Kidney glomerular epithelial cell (primary cell): ENCODE data around the gene MAPT.
A peak's percentile ranks its signal among the peaks of the same experiment; 100 is the strongest.
"Not testable (repeated sequence)": the region's sequence is repeated elsewhere in the genome, so short reads cannot be mapped to it uniquely, and the experiment has no call there.

Experiments used
- DNase-seq: peaks from one replicate; lab custom pipeline; 2025; lab: John Stamatoyannopoulos, UW

Gene MAPT

DNA sequence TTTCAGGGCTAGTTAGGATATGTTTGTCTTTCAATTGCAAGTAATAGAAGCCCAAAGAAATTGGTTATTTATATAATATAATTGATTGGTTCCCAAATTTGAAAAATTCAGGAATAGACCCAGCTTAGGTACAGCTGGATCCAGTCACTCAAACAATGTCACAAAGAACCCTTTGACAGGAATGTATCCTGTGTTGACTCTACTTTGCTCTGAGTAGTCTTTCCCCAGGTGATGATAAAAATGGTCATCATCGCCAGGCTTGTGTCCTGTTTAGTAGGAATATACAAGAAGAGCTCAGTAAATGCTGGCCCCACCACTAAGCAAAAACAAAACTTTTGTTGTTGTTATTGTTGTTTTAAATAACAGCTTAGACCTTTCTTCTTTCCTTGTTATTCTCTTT is 35.0 kb downstream of the MAPT start:
- DNase-seq, result no peak

DNA sequence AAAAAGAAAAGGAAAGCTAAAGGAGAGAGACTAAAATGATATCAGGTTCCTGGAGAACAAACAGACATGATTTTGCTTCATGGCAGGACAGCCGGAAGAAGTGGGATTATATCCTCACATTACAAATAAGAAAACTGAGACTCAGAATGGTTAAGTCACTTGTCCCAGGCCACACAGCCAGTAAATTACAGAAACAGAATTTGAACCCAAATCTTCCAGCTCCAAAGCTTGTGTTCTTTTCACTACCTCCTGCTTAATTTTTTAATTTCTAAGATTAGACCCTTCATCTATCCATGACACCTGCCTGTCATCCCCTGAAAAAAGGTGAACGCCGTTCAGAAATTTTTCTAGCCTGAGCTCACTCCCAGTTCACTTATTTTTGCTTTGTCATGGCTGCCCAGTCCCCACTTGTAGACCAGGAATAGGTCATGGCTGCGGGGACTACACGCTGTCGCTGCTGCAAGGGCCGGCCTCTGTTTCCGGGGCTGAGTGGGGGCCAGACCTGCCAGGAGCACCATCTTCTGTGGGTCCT is 36.1 kb downstream of the MAPT start:
- DNase-seq, result no peak

DNA sequence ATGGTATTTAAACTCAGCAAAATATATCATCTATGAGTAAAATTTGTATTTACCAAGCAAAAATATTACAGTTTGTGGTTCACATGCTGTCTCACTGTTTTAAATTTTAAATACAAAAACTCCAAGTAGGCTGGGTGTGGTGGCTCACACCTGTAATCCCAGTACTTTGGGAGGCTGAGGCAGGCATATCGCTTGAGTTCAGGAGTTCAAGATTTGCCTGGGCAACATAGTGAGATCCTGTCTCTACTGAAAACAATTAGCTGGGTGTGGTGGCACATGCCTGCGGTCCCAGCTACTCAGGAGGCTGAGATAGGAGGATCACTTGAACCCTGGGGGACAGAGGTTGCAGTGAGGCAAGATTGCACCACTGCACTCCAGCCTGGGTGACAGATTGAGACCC is 37.3 kb downstream of the MAPT start:
- no peak for DNase-seq

DNA sequence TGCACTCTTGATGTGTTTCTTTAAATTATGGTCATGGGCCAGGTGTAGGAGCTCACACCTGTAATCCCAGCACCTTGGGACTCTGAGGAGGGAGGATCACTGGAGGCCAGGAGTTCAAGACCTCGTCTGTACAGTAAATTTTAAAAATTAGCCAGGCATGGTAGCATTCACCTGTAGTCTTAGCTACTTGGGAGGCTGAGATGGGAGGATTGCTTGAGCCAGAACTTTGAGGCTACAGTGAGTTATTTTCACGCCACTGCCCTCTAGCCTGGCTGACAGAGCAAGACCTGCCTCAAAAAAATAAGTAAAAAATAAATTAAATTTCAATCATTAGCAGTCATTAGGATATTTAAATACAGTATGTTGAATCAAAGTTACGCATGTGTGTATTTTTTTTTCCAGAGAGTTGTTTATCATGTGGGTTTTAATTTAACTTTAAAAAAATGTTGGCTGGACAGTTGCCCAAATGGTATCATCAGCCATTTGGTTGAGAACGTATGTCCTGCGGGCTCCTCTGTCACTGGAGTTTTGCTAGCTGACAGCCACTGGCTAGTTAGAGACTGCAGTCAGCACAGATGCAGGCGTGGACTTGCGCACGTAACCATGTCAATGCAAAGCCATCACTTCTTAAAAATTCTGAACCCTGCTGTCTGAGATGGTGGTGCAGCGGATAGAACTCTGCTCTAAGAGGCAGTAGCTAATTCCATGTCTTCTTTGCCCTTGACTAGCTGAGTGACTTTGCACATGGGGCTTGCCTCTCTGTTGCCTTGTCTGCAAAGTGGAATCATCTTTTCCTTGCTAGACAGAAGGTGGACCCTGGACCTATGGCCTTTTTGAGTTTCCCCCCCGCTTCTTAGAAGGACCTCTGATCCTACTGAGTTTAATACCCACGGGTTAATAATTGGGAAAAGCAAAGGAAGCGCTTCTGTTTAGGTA is 40.0 kb downstream of the MAPT start:
- no peak for DNase-seq

DNA sequence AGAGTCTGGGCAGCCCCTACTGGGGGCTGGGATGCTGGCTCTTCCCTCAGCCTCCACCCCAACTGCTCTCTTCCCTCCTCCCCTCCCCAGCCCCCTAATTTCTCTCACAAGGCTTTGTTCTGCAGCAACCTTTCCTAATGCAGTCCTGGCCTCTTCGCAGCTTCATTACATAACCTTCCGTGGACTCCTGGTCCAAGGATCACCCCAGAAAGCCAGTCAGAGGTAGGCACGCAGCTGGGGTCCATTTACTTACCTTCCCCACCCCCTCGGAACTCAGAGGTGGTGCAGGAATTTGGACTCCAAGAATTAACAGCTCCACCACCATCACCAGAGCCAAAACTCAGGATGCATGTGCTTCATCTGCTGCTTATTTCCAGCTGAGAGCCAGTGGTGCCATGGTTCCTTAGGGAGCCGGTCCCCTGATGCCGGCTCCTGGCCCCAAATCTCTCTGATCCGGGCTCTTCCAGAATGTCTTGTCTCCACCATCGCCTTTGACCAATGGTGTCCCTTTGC is 40.9 kb downstream of the MAPT start:
- no peak for DNase-seq

DNA sequence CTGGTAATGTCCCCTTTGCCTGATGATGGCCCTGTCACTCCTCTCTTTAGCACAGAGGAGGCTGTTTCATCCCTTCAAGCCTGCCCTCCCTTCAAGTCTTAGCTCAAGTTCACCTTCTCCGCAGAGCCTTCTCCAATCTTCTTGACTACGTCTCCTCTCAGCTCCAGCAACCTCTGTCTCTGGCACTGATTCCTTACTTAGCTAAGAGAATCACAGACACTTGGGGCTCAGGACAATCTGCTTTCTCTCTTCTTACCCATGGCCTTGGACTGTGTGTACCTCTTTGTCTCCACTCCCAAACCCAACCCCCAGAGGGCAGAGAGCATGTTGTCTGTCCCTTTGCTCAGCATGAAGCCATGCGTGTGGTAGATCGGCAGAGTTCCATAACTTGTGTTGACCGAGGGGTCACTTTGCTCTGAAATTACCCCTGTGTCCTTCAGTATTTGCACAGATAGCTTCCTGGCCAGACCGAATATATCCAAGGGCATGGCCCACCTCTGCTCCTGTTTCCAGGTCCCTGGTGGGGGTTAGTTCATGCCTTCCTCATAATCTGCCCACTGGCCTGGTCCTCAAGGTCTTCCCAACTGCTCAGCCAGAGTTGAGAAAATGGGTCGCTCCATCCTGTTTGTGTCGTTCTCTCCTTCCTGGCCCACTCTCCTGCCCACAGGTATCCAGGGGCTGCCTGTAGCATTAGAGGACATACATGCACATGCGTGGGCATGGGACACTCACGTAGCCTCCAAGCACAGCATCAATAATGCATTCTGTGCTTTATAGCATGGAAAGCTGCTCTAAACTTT is 41.6 kb downstream of the MAPT start:
- no peak for DNase-seq

DNA sequence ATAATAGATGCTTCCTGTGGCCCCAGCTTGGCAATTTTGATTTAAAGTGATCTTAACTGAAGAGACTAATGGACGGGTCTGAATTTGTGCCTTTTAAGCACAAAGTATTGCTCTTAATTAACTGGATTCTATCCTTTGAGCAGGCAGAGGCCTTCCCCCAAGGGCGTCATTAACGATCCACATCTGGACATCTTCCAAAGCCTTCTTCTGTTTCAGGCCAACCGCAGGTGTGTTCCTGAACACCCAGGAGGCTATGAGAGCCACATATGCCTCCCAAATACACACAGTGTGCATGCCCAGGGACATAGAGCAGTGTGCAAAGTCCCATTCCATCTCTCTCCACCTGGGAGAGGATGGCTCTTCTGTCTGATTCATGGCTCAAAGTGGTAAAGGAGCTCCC is 42.3 kb downstream of the MAPT start:
- DNase-seq, result no peak

DNA sequence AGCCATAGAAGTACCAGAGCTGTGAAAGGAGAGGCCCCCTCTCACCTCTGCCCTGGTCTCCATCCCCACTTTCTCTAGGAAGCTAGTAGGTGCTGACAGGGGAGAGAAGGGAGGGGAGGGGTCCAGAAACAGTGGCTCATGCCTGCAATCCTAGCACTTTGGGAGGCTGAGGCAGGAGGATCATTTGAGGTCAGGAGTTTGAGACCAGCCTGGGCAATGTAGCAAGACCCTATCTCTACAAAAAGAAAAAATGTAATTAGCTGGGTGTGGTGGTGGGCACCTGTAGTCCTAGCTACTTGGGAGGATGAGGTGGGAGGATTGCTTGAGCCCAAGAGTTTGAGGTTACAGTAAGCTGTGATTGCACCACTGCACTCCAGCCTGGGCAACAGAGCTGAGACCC is 42.8 kb downstream of the MAPT start:
- DNase-seq, result not testable (repeated sequence)

DNA sequence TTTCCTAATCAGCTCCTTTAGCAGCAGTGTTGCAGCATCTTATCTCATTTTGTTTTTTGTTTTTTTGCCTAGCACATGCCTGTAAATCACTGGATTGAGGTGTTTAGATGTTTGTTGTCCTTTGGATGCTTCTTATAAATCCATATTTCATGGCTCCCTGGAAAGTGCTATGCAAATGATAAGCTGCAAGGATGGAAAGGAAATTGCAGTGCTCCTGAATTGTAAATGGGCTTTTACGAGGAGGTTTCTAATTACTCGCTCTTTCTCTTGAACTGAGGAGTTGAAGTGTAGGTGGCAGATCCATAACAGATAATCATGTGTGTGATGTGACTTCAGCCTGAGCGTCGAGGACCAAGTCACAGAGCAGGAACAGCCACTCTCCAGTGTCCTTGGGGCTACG is 45.0 kb downstream of the MAPT start:
- DNase-seq, result no peak

DNA sequence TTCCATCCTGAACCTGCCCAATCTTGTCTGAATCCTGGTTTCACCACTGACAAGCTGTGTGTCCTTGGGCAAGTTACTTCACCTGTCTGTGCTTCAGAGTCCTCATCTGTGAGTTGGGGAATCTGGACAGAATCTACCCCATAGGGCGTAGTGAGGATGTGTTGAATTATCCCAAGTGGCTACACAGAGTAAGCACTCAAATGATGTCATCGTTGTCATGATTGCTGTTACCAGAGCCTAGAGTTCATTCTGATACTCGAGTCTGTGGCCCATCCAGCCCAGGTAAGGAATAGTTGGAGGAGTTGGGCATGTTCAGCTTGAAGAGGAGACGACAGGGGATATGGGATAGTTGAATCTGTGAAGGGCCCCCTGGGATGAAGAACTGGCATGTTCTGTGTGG is 45.9 kb downstream of the MAPT start:
- DNase-seq, result no peak

DNA sequence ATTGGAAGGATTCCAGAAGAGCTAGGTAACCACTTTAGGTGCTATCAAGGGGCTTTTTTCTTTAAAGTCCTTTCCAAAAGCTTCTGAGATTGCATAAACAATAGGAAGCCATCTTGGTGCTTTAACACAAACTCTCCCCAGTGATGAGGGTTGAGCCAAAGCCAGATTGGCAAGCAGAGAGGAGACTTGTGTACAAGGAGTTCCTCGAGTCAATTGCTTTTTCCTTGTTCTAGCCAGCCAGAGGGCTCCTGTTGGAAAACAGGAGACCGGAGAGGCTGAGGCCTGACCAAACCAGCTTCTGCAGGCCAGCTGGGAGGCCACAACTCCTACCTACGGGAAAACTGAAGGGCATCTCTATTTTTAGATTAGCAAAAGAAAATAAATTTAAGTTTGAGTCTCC is 46.5 kb downstream of the MAPT start:
- DNase-seq, result no peak

DNA sequence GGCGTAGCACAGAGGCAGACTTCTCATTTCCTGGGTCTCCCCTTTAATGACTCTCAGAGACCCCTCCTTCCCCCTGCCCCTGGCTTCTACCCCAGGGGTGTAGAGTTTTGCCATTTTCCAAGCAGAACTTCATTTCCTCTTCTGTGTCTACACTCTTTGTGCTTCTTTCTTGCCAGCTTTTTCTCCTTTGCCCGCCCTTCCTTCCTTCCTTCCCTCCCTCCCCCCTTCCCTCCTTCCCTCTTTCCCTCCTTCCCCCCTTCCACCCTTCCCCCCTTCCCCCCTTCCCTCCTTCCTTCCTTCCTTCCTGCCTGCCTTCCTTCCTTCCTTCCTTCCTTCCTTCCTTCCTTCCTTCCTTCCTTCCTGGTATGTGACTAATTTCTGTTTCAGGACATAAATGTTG is 47.0 kb downstream of the MAPT start:
- DNase-seq, result no peak

DNA sequence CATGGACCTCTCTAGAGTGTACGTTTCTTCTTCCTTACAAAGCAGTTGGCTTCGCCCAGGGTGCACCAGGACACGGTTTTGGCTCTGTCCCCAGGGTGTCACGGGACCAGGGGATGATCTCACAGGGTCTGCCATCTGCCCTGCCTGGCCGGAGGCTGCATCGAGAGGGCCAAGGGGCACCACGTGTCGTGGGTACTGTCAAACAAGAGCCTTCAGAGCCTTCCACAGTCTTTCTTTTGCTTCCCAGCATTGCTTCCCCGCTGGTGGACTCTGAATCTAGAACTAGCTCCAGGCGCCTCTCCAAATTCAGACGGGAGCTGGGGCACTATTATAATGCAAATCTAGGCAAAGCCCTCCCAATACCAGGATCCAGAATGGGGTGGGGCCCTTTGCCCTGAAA is 47.9 kb downstream of the MAPT start:
- DNase-seq, result no peak

DNA sequence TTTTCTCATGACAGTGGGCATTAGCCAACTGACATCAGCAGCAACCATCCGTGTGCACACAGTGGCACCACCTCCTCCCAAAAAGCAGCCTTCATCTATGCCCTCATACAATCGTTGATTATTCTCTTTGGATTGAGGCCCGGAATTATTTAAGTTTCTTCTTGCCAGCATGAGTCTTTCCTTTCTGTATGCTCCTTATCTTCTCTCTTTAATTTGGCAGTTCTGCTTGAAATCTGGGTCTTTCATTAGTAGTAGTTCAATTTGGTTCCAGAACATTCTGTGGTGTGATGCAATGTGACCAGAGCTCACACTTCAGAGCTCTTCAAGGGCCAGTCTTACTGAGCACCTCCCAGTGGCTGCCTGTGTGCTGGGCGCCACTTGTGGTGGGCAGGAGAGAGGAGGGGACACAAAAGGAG is 52.5 kb downstream of the MAPT start:
- no peak for DNase-seq

DNA sequence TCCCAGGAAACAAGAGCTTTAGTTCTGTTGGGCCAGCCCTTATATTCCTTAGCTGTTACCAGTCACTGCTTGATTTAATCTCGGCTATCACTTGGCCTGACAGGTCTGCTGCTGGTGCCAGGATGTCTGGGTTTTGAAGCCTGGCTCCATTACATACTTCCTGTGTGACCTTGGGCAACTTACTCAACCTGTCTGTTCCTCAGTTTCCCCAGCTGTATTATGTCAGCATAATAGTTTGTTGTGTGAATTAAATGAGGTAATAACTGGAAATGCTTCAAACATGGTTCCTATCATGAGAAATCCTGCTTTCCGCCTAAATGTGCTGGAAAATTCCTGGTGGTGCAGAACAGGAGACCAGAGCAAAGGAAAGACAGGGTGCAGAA is 54.1 kb downstream of the MAPT start:
- DNase-seq, result no peak

DNA sequence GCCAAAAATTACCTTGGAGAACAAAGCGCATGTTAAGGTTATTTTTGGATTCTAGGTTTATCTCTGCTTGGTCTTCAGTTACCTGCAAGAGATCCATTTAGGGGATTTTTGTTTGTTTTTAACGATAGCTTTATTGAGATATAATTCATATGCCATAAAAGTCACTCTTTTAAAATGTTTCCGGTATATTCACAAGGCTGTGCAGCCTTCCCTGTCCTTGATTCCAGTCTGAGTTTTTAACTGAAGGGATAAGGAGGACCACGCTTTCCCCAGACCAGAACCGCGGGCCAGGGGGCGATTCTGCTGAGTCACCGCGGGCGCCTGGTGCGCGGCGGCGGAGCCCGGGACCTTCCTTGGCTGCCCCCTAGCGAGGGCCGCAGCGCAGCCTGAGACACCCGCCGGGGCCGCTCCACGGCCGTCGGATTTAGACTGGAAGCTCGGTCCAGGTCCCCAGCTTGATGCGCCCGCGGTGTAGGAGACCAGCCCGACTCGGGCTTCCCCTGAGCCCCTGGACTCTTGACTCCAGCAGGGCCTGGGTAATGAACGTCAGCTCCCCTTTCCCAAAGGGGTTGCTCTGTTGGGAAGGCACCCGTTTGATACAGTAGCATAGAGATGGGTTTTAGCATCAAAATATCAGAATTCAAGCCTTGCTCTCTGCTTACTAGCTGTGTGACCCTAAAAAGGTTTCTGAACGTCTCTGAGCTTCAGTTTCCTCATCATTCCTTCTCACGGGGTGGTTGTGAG is 54.7 kb downstream of the MAPT start:
- DNase-seq, result peak; percentile 28

DNA sequence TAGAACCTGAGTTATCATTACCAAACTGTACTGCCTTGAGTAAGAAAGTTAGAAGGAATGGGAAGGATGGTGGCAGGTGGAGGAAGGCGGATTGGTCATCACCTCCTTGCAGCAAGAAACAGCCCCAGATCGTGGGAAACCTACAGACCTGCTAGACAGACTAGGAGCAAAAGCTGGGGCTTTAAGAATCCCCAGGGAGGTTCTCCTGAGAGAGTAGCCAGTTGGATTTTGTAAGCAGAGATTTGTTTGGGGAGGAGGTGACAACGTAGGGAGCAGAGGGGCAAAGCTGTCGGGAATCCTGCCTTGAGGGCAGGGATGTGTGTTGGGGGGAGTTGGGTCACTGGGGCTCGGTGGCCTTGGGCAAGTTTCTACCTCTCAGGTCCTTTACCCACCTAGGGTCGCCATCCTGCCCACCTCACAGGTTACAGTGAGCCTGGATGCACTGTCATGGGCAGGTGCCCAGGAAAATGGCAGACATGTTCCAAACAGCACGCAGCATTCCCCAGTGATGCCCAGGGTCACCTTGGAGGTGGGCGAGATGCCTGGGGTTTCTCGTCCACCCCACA is 55.5 kb downstream of the MAPT start:
- DNase-seq, result no peak

DNA sequence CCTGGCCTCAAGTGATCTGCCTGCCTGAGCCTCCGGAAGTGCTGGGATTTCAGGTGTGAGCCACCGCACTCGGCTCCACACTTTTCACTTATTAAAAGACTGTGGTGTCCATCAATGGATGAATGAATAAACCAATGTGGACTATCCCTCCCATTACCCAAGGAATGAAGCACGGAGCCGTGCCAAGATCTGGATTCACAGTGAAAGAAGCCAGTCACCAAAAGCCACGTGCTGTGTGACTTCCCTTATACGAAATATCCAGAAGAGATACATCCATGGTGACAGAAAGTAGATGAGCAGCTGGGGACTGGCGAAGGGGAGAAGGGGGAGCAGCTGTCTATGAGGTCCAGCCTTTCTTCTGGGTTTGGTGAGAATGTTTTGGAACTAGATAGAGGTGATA is 56.5 kb downstream of the MAPT start:
- DNase-seq, result no peak

DNA sequence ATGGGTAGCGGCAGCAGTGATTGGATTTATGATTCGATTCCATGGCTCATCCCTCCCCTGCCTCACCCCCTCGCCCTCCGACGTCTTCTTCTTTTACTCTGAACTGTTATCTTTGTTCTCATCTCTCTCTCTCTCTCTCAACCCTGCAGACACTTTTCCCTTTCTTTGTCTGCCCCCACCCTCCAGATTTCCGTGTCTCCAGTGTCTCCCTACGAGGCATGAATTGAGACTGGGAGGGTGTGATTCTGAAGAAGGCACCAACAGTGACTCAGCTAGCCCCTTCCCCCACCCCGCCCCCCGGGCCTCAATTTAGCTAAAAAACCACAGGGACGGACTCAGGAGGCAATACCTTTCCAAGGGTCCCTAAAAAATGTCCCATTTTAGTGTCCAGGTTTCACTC is 57.0 kb downstream of the MAPT start:
- no peak for DNase-seq

DNA sequence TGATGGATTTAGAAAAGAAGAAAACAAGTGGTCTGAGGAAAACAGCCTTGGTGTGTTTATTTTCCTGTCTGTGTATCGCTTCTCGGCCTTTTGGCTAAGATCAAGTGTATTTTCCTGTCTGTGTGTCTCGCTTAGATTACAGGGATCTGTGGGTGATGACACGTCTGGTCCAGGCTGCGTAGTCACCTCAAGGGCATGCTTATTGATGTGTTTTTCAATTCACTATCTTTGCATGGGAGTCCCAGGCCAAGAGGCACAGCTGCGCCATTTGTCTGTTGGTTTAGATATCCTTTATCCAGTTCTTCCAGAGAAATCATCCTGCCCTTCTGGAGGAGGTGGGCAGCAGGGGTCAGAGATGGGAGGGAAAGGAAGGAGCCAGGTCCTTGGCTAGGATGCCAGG is 57.6 kb downstream of the MAPT start:
- DNase-seq, result no peak

DNA sequence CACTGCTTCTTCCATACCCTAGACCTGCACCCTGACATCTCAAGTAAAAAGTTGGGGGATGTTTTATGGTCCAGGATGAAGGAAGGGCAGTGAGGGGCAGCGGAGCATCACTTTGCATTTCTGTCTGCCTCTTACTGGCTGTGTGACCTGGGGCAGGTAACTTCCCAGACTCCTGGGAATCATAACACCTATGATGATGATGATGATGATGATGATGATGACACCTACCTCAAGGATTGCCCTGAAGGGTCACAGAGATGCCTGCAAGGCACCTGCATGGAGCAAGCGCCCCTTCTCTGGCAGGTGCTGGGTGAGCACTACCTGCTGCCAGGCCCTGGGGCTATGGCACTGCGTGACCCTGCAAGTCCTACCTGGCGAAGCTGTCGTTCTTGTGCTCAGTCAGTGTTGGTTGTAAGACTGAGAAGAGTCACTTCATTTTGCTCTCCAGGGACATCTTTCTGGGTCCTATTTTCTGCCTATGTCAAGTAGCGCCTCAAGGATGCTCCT is 58.5 kb downstream of the MAPT start:
- DNase-seq, result no peak

DNA sequence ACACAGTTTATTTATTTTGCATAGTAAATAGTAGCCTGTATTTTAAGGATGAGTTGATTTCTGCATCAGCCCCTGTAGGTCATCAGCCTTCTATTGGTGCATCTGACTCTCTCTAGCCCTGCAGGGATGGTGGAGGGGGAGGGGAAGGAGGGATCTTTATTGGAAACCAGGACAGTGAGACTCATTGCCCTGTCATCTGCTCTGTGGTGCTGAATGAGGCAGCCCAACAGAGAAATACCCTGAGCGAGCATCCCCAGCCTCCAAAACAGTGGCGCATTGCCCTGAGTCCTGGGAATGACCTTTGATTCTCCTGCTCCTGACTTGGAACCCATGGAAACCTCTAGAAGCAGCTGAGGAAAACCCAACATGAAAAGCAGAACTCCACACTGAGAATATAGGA is 59.2 kb downstream of the MAPT start:
- no peak for DNase-seq
